Measurements from ENCODE around the gene USP17L21. TPM values are rescaled to one million over a fixed set of nuclear protein-coding genes. Genes with fewer than 3 reads are reported as not detected.
"Not testable (repeated sequence)": the region's sequence is repeated elsewhere in the genome, so short reads cannot be mapped to it uniquely, and the experiment has no call there.

Gene USP17L21
- total RNA-seq: not detected

- not testable (repeated sequence) for DNase-seq (ENCODE audit: low spot score); ATAC-seq (ENCODE audit: low FRiP score)
Observed at GRCh38 chr4:9262572-9262971, at the start of gene USP17L21. Gene USP17L21, plus strand, starts transcription at chr4:9262872. Its CDS starts 0 bp downstream, at chr4:9262872.

GRCh38 chr4:9214701-9215100 is 48.0 kb upstream of the USP17L21 start:
- ATAC-seq (ENCODE audit: low FRiP score); DNase-seq (ENCODE audit: low spot score): not testable (repeated sequence)

GRCh38 chr4:9215105-9215504 is 47.6 kb upstream of the USP17L21 start, which contains the start of gene USP17L11:
Gene USP17L11, plus strand, starts transcription at chr4:9215405. Its CDS starts 0 bp downstream, at chr4:9215405.
- ATAC-seq (ENCODE audit: low FRiP score): not testable (repeated sequence)

GRCh38 chr4:9219852-9220251 is 42.8 kb upstream of the USP17L21 start, which contains the start of gene USP17L12:
Gene USP17L12, plus strand, starts transcription at chr4:9220152. Its CDS starts 0 bp downstream, at chr4:9220152.
- not testable (repeated sequence) for DNase-seq (ENCODE audit: low spot score); ATAC-seq (ENCODE audit: low FRiP score)

More at GRCh38 chr4:9215105-9215504, 47.6 kb upstream of the USP17L21 start, which contains the start of gene USP17L11:
- not testable (repeated sequence) for DNase-seq (ENCODE audit: low spot score)

- not testable (repeated sequence) for ATAC-seq (ENCODE audit: low FRiP score)
Observed at GRCh38 chr4:9224596-9224995, 38.1 kb upstream of the USP17L21 start, which contains the start of gene USP17L13. Gene USP17L13, plus strand, starts transcription at chr4:9224896. Its CDS starts 0 bp downstream, at chr4:9224896.

GRCh38 chr4:9230249-9230648 is 32.4 kb upstream of the USP17L21 start:
- DNase-seq (ENCODE audit: low spot score); ATAC-seq (ENCODE audit: low FRiP score): not testable (repeated sequence)

More at GRCh38 chr4:9224596-9224995, 38.1 kb upstream of the USP17L21 start, which contains the start of gene USP17L13:
- not testable (repeated sequence) for DNase-seq (ENCODE audit: low spot score)

GRCh38 chr4:9234085-9234484 is 28.6 kb upstream of the USP17L21 start, which contains the start of gene USP17L15:
Gene USP17L15, plus strand, starts transcription at chr4:9234385. Its CDS starts 0 bp downstream, at chr4:9234385.
- not testable (repeated sequence) for DNase-seq (ENCODE audit: low spot score); ATAC-seq (ENCODE audit: low FRiP score)

GRCh38 chr4:9238461-9238860 is 24.2 kb upstream of the USP17L21 start:
- peak; percentile 20 for DNase-seq (ENCODE audit: low spot score)
- not testable (repeated sequence) for ATAC-seq (ENCODE audit: low FRiP score)

GRCh38 chr4:9243579-9243978 is 19.1 kb upstream of the USP17L21 start, which contains the start of gene USP17L17:
Gene USP17L17, plus strand, starts transcription at chr4:9243879. Its CDS starts 0 bp downstream, at chr4:9243879.
- not testable (repeated sequence) for ATAC-seq (ENCODE audit: low FRiP score); DNase-seq (ENCODE audit: low spot score)

- DNase-seq (ENCODE audit: low spot score): peak; percentile 19
- not testable (repeated sequence) for ATAC-seq (ENCODE audit: low FRiP score)
Observed at GRCh38 chr4:9247953-9248680, 14.6 kb upstream of the USP17L21 start, which contains the start of gene USP17L18. Gene USP17L18, plus strand, starts transcription at chr4:9248630. Its CDS starts 0 bp downstream, at chr4:9248630.

- not testable (repeated sequence) for DNase-seq (ENCODE audit: low spot score); ATAC-seq (ENCODE audit: low FRiP score)
Observed at GRCh38 chr4:9253078-9253477, 9.6 kb upstream of the USP17L21 start, which contains the start of gene USP17L19. Gene USP17L19, plus strand, starts transcription at chr4:9253378. Its CDS starts 0 bp downstream, at chr4:9253378.

- not testable (repeated sequence) for ATAC-seq (ENCODE audit: low FRiP score)
Observed at GRCh38 chr4:9257824-9258223, 4.8 kb upstream of the USP17L21 start, which contains the start of gene USP17L20. Gene USP17L20, plus strand, starts transcription at chr4:9258124. Its CDS starts 0 bp downstream, at chr4:9258124.

GRCh38 chr4:9267319-9267718 is 4.6 kb downstream of the USP17L21 start, which contains the start of gene USP17L22:
Gene USP17L22, plus strand, starts transcription at chr4:9267619. Its CDS starts 0 bp downstream, at chr4:9267619.
- DNase-seq (ENCODE audit: low spot score); ATAC-seq (ENCODE audit: low FRiP score): not testable (repeated sequence)

More at GRCh38 chr4:9257824-9258223, 4.8 kb upstream of the USP17L21 start, which contains the start of gene USP17L20:
- DNase-seq (ENCODE audit: low spot score): not testable (repeated sequence)

GRCh38 chr4:9271719-9272118 is 9.0 kb downstream of the USP17L21 start:
- peak; percentile 46 for DNase-seq (ENCODE audit: low spot score)

More at GRCh38 chr4:9271719-9272118, 9.0 kb downstream of the USP17L21 start:
- ATAC-seq (ENCODE audit: low FRiP score): not testable (repeated sequence)

Other genes with a start within 250 kb of the USP17L21 start
- gene FAM90A26, start 92.5 kb upstream of the USP17L21 start, total RNA-seq: not detected
- gene USP17L10, start 52.2 kb upstream of the USP17L21 start, total RNA-seq: not detected
- gene USP17L11, start 47.5 kb upstream of the USP17L21 start, total RNA-seq: not detected
- not detected for gene USP17L12, start 42.7 kb upstream of the USP17L21 start, total RNA-seq
- not detected for gene USP17L13, start 38.0 kb upstream of the USP17L21 start, total RNA-seq
- not detected for gene USP17L15, start 28.5 kb upstream of the USP17L21 start, total RNA-seq
- gene USP17L17, start 19.0 kb upstream of the USP17L21 start, total RNA-seq: not detected
- gene USP17L18, start 14.2 kb upstream of the USP17L21 start, total RNA-seq: not detected
- not detected for gene USP17L19, start 9.5 kb upstream of the USP17L21 start, total RNA-seq
- not detected for gene USP17L20, start 4.7 kb upstream of the USP17L21 start, total RNA-seq
- not detected for gene USP17L22, start 4.7 kb downstream of the USP17L21 start, total RNA-seq
- gene USP17L24, start 62.3 kb downstream of the USP17L21 start, total RNA-seq: not detected
- not detected for gene USP17L25, start 67.0 kb downstream of the USP17L21 start, total RNA-seq
- not detected for gene USP17L26, start 71.8 kb downstream of the USP17L21 start, total RNA-seq
- gene USP17L5, start 76.5 kb downstream of the USP17L21 start, total RNA-seq: not detected
- not detected for gene USP17L27, start 81.3 kb downstream of the USP17L21 start, total RNA-seq
- not detected for gene USP17L28, start 86.0 kb downstream of the USP17L21 start, total RNA-seq
- not detected for gene USP17L29, start 90.8 kb downstream of the USP17L21 start, total RNA-seq
- not detected for gene USP17L30, start 100.3 kb downstream of the USP17L21 start, total RNA-seq
- not detected for gene DEFB131A, start 181.5 kb downstream of the USP17L21 start, total RNA-seq